HG03108 (cell line): ENCODE measurements around the gene JOSD2.
A peak's percentile ranks its signal among the peaks of the same experiment; 100 is the strongest.
"Not testable (repeated sequence)": the region's sequence is repeated elsewhere in the genome, so short reads cannot be mapped to it uniquely, and the experiment has no call there.

Experiments used
- ATAC-seq: cut with Tn5 transposase; IDR thresholded peaks from one replicate; pipeline ENCODE4 v1.9.1; 2021; ENCODE audit warnings: moderate library complexity; ENCODE audit not compliant: unreplicated experiment

The JOSD2 gene

GRCh38 chr19:50478901-50479715 lies 31.9 kb downstream of the JOSD2 start:
- no peak for ATAC-seq

GRCh38 chr19:50477751-50478515 lies 33.1 kb downstream of the JOSD2 start:
- ATAC-seq, result no peak

- ATAC-seq, result no peak
Observed at GRCh38 chr19:50476907-50477238, 34.1 kb downstream of the JOSD2 start.

- ATAC-seq, result peak; percentile 78
Observed at GRCh38 chr19:50476224-50476906, 34.6 kb downstream of the JOSD2 start, which contains the start of the genes EMC10 and GARIN5A. Gene EMC10 (plus strand): TSS chr19:50476507. CDS start chr19:50476545, 38 bp downstream. Gene GARIN5A (minus strand): TSS chr19:50476848. CDS start chr19:50476388, 460 bp downstream.

- peak; percentile 10 for ATAC-seq
Observed at GRCh38 chr19:50475736-50476223, 35.2 kb downstream of the JOSD2 start.

GRCh38 chr19:50475101-50475568 lies 35.9 kb downstream of the JOSD2 start:
- ATAC-seq, result no peak

GRCh38 chr19:50473336-50473735 lies 37.7 kb downstream of the JOSD2 start:
- ATAC-seq, result not testable (repeated sequence)

GRCh38 chr19:50468818-50469217 lies 42.2 kb downstream of the JOSD2 start:
- no peak for ATAC-seq

- ATAC-seq, result no peak
Observed at GRCh38 chr19:50467566-50467965, 43.4 kb downstream of the JOSD2 start.

- no peak for ATAC-seq
Observed at GRCh38 chr19:50466706-50467039, 44.3 kb downstream of the JOSD2 start.

GRCh38 chr19:50465986-50466705 lies 44.8 kb downstream of the JOSD2 start:
- ATAC-seq, result no peak

GRCh38 chr19:50465000-50465399 lies 46.0 kb downstream of the JOSD2 start:
- ATAC-seq, result no peak

- ATAC-seq, result no peak
Observed at GRCh38 chr19:50464348-50464747, 46.6 kb downstream of the JOSD2 start.

- ATAC-seq, result no peak
Observed at GRCh38 chr19:50462970-50463369, 48.0 kb downstream of the JOSD2 start.

- no peak for ATAC-seq
Observed at GRCh38 chr19:50461066-50461875, 49.7 kb downstream of the JOSD2 start.

- ATAC-seq, result peak; percentile 70
Observed at GRCh38 chr19:50460161-50460765, 50.7 kb downstream of the JOSD2 start.

- ATAC-seq, result no peak
Observed at GRCh38 chr19:50459638-50460037, 51.4 kb downstream of the JOSD2 start.

GRCh38 chr19:50459067-50459456 lies 51.9 kb downstream of the JOSD2 start:
- no peak for ATAC-seq

GRCh38 chr19:50458396-50459066 lies 52.5 kb downstream of the JOSD2 start:
- ATAC-seq, result no peak
